MM.1S (cell line): ENCODE results near the gene NDFIP1.

Experiments used
- DNase-seq: peaks from one replicate; pipeline ENCODE4 v3.0.0-alpha.2; 2015
- H2AFZ ChIP-seq: fragments of 300-600 bp; sonication (generic); 2 replicates; pipeline ENCODE4 v1.6.0; 2016; ENCODE audit warnings: antibody characterized with exemption, low read length
- H3F3A ChIP-seq: fragments of 300-600 bp; sonication (generic); 2 replicates; pipeline ENCODE4 v1.6.1; 2016; ENCODE audit warnings: mild to moderate bottlenecking, antibody characterized with exemption, low read length, moderate library complexity, mixed read lengths; ENCODE audit not compliant: insufficient read depth
- H3K27ac ChIP-seq: fragments of 300-600 bp; sonication (generic); 2 replicates; pipeline ENCODE4 v1.5.1; 2016; ENCODE audit warnings: mild to moderate bottlenecking, low read length
- H3K27me3 ChIP-seq: fragments of 300-600 bp; sonication (generic); replicated peaks from 2 replicates; pipeline ENCODE4 v1.6.0; 2016; ENCODE audit warnings: low read length; ENCODE audit not compliant: insufficient read depth
- H3K36me3 ChIP-seq: fragments of 300-600 bp; sonication (generic); replicated peaks from 2 replicates; pipeline ENCODE4 v1.6.1; 2016; ENCODE audit warnings: mild to moderate bottlenecking, low read length, mixed read lengths; ENCODE audit not compliant: insufficient read depth
- H3K4me1 ChIP-seq: fragments of 300-600 bp; sonication (generic); 2 replicates; pipeline ENCODE4 v1.6.1; 2016; ENCODE audit warnings: low read length, mixed read lengths
- H3K4me2 ChIP-seq: fragments of 300-600 bp; sonication (generic); 2 replicates; pipeline ENCODE4 v1.6.0; 2016; ENCODE audit warnings: low read depth, low read length
- H3K4me3 ChIP-seq: fragments of 300-600 bp; sonication (generic); 2 replicates; pipeline ENCODE4 v1.5.1; 2016; ENCODE audit warnings: low read length, mixed read lengths
- H3K79me2 ChIP-seq: fragments of 300-600 bp; sonication (generic); 2 replicates; pipeline ENCODE4 v1.6.1; 2016; ENCODE audit warnings: mixed run types, low read length, mixed read lengths
- H3K9ac ChIP-seq: fragments of 300-600 bp; sonication (generic); 2 replicates; pipeline ENCODE4 v1.6.1; 2016; ENCODE audit warnings: low read length, mixed read lengths
- H3K9me2 ChIP-seq: fragments of 300-600 bp; sonication (generic); replicated peaks from 2 replicates; pipeline ENCODE4 v1.6.1; 2016; ENCODE audit warnings: mild to moderate bottlenecking, low read length, mixed read lengths; ENCODE audit not compliant: insufficient read depth
- H3K9me3 ChIP-seq: fragments of 300-600 bp; sonication (generic); replicated peaks from 2 replicates; pipeline ENCODE4 v1.6.1; 2016; ENCODE audit warnings: mild to moderate bottlenecking, low read length, mixed read lengths; ENCODE audit not compliant: insufficient read depth
- H4K20me1 ChIP-seq: fragments of 300-600 bp; sonication (generic); 2 replicates; pipeline ENCODE4 v1.6.1; 2016; ENCODE audit warnings: mild to moderate bottlenecking, low read length, moderate library complexity, mixed read lengths; ENCODE audit not compliant: insufficient read depth
- EZH2 ChIP-seq: fragments of 300-600 bp; sonication (generic); optimal IDR thresholded peaks from 2 replicates; pipeline ENCODE3; 2017; ENCODE audit warnings: low read depth, mild to moderate bottlenecking, antibody characterized with exemption, low read length, mixed read lengths
- EZH2phosphoT487 ChIP-seq: fragments of 300-600 bp; sonication (generic); IDR thresholded peaks from 2 replicates; pipeline ENCODE4 v1.6.1; 2018; ENCODE audit warnings: antibody characterized with exemption, low read length
- TF ChIP-seq, protein P1 (sequence below): fragments of 300-600 bp; sonication (generic); IDR thresholded peaks from 2 replicates; pipeline ENCODE4 v1.5.1; 2016; ENCODE audit warnings: antibody characterized with exemption, low read length, mixed read lengths

NDFIP1 gene

DNA sequence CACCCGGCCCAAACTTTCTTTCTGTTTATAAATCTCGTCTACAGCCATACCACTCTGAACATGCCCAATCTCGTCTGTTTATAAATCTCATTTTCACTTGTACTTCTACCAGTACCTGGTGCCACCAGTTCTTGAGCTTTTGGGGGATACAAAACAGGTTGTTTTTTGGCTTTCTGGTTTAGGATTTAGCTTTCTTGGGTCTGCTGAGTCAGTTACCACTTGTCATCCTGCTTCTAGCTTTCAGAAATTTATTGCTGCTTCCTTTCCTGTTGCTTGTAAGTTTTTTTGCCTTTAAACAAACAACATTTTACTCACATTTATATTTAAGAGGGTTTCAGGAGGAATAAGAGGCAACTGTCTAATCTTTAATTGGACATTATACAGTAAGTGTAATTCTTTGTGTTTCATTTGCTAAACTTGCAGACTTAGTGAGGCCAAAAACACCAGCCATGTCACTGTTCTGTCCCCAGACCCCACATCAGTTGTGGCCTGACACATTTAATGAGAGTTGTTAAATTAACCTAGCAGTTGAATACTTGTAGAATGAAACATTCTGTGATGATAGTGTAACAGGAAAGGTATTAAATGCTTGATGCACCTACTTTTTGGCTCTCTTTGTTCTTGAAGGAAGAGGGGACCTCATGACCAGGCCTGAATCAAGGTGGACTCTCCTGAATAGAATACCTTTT, 11.8 kb downstream of the NDFIP1 start:
- DNase-seq = peak; percentile 29
- Histone ChIP-seq H3K27ac (peak overlapping the region; percentile 23; the same call in 1 of the 2 replicates), H4K20me1 (peaks cover 4% of the 10 kb centered on the region), H3F3A (peaks cover 4% of the 10 kb centered on the region; the same call in 1 of the 2 replicates), H3K4me2 (peak overlapping the region; percentile 25; the same call in 1 of the 2 replicates), H3K36me3 (no peaks in the 10 kb centered on the region), H3K9me3 (no peaks in the 10 kb centered on the region), H3K4me1 (peaks cover 20% of the 10 kb centered on the region), H3K9ac (no peak overlapping the region), H3K79me2 (peaks cover 95% of the 10 kb centered on the region), H3K27me3 (no peaks in the 10 kb centered on the region), H2AFZ (no peak overlapping the region), H3K9me2 (no peaks in the 10 kb centered on the region), H3K4me3 (no peak overlapping the region)
- TF ChIP-seq EZH2phosphoT487 (no peak), EZH2 (no peak)
- TF ChIP-seq, protein P1, sequence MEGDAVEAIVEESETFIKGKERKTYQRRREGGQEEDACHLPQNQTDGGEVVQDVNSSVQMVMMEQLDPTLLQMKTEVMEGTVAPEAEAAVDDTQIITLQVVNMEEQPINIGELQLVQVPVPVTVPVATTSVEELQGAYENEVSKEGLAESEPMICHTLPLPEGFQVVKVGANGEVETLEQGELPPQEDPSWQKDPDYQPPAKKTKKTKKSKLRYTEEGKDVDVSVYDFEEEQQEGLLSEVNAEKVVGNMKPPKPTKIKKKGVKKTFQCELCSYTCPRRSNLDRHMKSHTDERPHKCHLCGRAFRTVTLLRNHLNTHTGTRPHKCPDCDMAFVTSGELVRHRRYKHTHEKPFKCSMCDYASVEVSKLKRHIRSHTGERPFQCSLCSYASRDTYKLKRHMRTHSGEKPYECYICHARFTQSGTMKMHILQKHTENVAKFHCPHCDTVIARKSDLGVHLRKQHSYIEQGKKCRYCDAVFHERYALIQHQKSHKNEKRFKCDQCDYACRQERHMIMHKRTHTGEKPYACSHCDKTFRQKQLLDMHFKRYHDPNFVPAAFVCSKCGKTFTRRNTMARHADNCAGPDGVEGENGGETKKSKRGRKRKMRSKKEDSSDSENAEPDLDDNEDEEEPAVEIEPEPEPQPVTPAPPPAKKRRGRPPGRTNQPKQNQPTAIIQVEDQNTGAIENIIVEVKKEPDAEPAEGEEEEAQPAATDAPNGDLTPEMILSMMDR = no peak

DNA sequence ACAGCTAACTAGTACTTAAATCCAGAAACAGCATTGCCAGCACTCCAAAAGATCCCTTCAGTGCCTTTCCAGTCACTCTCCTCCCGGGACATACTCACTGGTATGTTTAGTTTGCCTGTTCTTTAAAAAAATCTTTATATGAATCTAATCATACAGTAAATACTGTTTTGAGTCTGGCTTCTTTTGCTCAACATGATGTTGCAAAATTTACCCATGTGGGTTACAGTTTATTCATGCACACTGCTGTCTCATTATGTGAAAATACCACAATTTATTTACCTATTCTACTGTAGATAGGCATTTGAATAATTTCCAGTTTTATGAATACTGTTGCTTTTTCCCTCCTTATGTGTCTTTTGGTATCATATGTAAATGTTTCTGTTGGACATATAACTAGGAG, 13.5 kb downstream of the NDFIP1 start:
- Histone ChIP-seq H2AFZ (no peak overlapping the region), H3K27ac (no peak overlapping the region), H3K79me2 (peaks cover 95% of the 10 kb centered on the region), H3K9ac (no peak overlapping the region), H3K4me1 (peaks cover 20% of the 10 kb centered on the region), H3K9me2 (no peaks in the 10 kb centered on the region), H3K9me3 (no peaks in the 10 kb centered on the region), H3F3A (peaks cover 4% of the 10 kb centered on the region; the same call in 1 of the 2 replicates), H3K36me3 (no peaks in the 10 kb centered on the region), H4K20me1 (peaks cover 4% of the 10 kb centered on the region), H3K27me3 (no peaks in the 10 kb centered on the region), H3K4me2 (no peak overlapping the region), H3K4me3 (no peak overlapping the region)
- no peak for DNase-seq
- TF ChIP-seq EZH2 (no peak), EZH2phosphoT487 (no peak)
- TF ChIP-seq, protein P1 = no peak

DNA sequence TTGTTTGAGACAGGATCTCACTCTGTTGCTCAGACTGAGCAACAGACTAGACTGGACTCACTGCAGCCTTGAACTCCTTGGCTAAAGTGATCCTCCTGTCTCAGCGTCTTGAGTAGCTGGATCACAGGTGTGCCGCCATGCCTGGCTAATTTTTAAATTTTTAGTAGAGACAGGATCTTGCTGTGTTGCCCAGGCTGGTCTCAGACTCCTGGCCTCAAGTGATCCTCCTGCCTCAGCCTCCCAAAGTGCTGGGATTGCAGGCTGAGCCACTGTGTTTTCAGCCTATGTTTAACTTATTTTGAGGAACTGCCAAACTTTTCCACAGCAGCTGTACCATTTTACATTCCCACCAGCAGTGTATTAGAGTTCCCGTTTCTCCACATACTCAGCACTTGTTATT, 16.8 kb downstream of the NDFIP1 start:
- no peaks in the 10 kb centered on the region for H3K9me2 ChIP-seq
- TF ChIP-seq EZH2phosphoT487 = no peak
- TF ChIP-seq, protein P1 = no peak
- no peak for TF ChIP-seq EZH2
- H3K79me2 ChIP-seq = peaks cover 100% of the 10 kb centered on the region
- H3K4me2 ChIP-seq = no peak overlapping the region
- no peak overlapping the region for H3K27ac ChIP-seq
- H3K9me3 ChIP-seq = no peaks in the 10 kb centered on the region
- no peak overlapping the region for H3K9ac ChIP-seq
- H3K36me3 ChIP-seq = no peaks in the 10 kb centered on the region
- no peak overlapping the region for H2AFZ ChIP-seq
- no peaks in the 10 kb centered on the region for H3K27me3 ChIP-seq
- no peak overlapping the region for H3K4me3 ChIP-seq
- no peak for DNase-seq
- peaks cover 4% of the 10 kb centered on the region; the same call in 1 of the 2 replicates for H3K4me1 ChIP-seq
- H3F3A ChIP-seq = no peaks in the 10 kb centered on the region
- H4K20me1 ChIP-seq = peaks cover 4% of the 10 kb centered on the region
